Measurements from ENCODE around the gene NFKBIE. TPM values are rescaled to one million over a fixed set of nuclear protein-coding genes. Genes with fewer than 3 reads are reported as not detected.

NFKBIE gene
- total RNA-seq, 1 donor, result 5.4 TPM

DNA sequence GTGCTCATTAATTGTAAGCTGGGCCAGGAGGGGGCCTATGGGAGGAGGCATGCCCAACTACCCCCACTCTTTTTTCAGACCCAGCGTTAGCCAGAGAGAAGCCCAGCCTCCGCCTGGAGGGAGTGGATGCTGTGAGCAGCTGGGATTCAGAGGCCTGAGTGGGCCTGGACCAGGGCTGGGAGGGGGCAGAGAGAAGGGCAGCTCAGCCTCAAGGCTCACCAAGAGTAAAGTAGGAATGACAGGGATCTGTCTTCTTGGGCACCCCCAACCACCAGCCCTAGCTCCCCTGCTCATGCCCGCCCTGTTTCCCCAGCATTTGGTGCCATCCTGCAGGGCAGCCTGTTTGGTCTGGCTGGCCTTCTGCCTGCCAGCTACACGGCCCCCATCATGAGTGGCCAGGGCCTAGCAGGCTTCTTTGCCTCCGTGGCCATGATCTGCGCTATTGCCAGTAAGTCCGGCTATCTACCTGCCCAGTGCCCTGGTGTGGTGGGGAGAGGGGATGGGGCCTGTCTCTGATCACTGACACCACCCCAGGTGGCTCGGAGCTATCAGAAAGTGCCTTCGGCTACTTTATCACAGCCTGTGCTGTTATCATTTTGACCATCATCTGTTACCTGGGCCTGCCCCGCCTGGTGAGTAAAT is 35.2 kb downstream of the NFKBIE start:
- DNase-seq (ENCODE audit: low read depth), result no peak
- TF ChIP-seq, protein P1, sequence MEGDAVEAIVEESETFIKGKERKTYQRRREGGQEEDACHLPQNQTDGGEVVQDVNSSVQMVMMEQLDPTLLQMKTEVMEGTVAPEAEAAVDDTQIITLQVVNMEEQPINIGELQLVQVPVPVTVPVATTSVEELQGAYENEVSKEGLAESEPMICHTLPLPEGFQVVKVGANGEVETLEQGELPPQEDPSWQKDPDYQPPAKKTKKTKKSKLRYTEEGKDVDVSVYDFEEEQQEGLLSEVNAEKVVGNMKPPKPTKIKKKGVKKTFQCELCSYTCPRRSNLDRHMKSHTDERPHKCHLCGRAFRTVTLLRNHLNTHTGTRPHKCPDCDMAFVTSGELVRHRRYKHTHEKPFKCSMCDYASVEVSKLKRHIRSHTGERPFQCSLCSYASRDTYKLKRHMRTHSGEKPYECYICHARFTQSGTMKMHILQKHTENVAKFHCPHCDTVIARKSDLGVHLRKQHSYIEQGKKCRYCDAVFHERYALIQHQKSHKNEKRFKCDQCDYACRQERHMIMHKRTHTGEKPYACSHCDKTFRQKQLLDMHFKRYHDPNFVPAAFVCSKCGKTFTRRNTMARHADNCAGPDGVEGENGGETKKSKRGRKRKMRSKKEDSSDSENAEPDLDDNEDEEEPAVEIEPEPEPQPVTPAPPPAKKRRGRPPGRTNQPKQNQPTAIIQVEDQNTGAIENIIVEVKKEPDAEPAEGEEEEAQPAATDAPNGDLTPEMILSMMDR (IDR thresholded peaks at IDR 0.05; ENCODE audit: insufficient read depth, low read length), result no peak
- no peak overlapping the region for H3K4me3 ChIP-seq (ENCODE audit: low read depth, low read length)

GRCh38 chr6:44229376-44230033 is 35.8 kb downstream of the NFKBIE start:
- no peak overlapping the region for H3K4me3 ChIP-seq (ENCODE audit: low read depth, low read length)
- TF ChIP-seq, protein P1 (IDR thresholded peaks at IDR 0.05; ENCODE audit: insufficient read depth, low read length), result no peak
- DNase-seq (ENCODE audit: low read depth), result no peak

GRCh38 chr6:44228836-44229235 is 36.5 kb downstream of the NFKBIE start:
- H3K4me3 ChIP-seq (ENCODE audit: low read depth, low read length), result no peak overlapping the region
- DNase-seq (ENCODE audit: low read depth), result no peak
- TF ChIP-seq, protein P1 (IDR thresholded peaks at IDR 0.05; ENCODE audit: insufficient read depth, low read length), result no peak

DNA sequence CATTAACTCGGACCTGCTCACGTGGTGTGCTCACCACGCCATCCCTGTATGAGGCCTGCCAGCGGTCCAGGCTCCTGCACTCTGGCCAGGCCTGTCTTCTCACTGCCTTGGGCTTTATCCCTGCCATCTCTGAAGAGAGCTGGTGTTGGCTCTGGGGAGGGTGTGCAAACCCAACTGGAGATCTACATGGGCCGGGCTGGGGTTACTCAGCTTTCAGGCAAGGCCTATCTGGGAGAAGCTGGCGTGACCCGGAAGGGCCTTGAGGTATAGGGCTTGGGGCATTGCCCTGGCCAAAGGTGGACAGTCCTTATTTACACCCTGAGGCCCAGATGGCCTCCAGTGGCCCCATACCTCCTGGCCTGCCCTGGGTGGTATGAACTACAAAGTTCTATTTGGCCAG is 36.9 kb downstream of the NFKBIE start:
- TF ChIP-seq, protein P1 (IDR thresholded peaks at IDR 0.05; ENCODE audit: insufficient read depth, low read length), result no peak
- H3K4me3 ChIP-seq (ENCODE audit: low read depth, low read length), result no peak overlapping the region
- DNase-seq (ENCODE audit: low read depth), result no peak

DNA sequence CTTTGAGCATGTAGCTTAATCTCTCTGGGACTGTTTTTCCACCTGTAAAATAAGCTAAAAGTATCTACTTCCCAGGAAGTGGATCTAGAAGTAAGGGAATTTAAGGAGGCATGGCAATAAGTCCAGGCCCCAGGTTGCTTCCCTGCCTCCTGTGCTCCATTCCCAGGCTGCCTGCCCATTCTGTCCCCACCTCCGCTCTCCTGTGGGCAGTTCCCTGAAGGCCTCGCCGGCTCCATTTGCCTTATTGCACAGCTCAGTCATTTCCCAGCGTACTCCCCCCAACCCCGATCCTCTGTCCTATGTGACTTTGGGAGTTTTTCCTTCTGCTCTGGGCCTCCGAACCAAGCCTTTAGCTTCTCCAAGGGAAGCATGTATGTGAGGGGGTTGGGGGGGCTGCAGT is 37.3 kb downstream of the NFKBIE start:
- H3K4me3 ChIP-seq (ENCODE audit: low read depth, low read length), result no peak overlapping the region
- DNase-seq (ENCODE audit: low read depth), result no peak
- TF ChIP-seq, protein P1 (IDR thresholded peaks at IDR 0.05; ENCODE audit: insufficient read depth, low read length), result no peak

DNA sequence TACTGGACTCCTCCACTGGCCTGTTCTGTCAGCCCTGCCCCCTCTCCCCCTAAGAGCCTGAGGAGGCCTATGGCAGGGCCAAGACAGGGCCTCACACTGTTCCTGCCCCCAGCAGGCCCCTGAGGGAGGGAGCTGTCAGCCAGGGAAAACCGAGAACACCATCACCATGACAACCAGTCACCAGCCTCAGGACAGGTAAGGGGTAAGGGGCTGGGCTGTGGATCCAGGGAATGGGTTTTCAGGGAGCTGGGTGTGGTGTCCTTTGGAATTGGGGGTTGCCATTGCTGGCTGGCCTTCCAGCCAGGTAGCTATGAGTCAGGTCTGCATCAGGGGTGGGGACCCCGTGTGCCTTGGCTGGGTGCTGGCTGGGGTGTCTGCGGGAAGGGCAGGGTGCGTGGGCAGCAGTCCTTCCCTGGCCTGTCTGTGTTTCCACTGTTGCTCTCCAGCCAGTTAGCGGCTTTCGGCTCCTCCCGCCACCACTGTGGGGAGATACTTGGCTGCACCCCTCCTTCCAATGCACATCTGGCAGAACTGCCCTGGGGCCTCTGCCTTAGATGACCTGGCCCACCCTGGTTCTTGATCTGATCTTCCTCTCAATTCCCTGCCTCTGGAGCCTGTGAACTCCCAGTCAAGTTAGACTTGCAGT is 38.1 kb downstream of the NFKBIE start:
- DNase-seq (ENCODE audit: low read depth), result no peak

More for the DNA sequence above, 38.1 kb downstream of the NFKBIE start:
- TF ChIP-seq, protein P1 (IDR thresholded peaks at IDR 0.05; ENCODE audit: insufficient read depth, low read length), result no peak
- no peak overlapping the region for H3K4me3 ChIP-seq (ENCODE audit: low read depth, low read length)
